Upper lobe of left lung (tissue), 6 donors: ENCODE data around the gene SPRR1A. TPM values are rescaled to one million over a fixed set of nuclear protein-coding genes. Genes with fewer than 3 reads are reported as not detected.
A peak's percentile ranks its signal among the peaks of the same experiment; 100 is the strongest.

ENCODE experiments used
- ATAC-seq, 2 donors: fragments of 200-7000 bp; cut with Tn5 transposase; one replicate each; pipeline ENCODE4 v1.9.1; 2022; ENCODE audit warnings: mild to moderate bottlenecking in 2 of 2, moderate library complexity in 2 of 2; ENCODE audit not compliant: low FRiP score in 2 of 2
- DNase-seq, 2 donors: peaks; one replicate each; pipeline ENCODE4 v3.0.0-alpha.2; 2019 to 2020
- H3K27ac ChIP-seq, 4 donors: fragments of 200-600 bp; sonication (generic); one replicate each; pipeline ENCODE4 v1.5.1; 2016 to 2019
- H3K27me3 ChIP-seq, 4 donors: fragments of 200-600 bp; sonication (generic); one replicate each; pipeline ENCODE4 v1.5.1; 2017 to 2019
- H3K36me3 ChIP-seq, 4 donors: fragments of 200-600 bp; sonication (generic); one replicate each; pipeline ENCODE4 v1.5.1; 2016 to 2019
- H3K4me1 ChIP-seq, 4 donors: fragments of 200-600 bp; sonication (generic); one replicate each; pipeline ENCODE4 v1.5.1; 2018 to 2019
- H3K4me3 ChIP-seq, 4 donors: fragments of 200-600 bp; sonication (generic); one replicate each; pipeline ENCODE4 v1.5.1; 2017 to 2019; ENCODE audit warnings: mild to moderate bottlenecking in 2 of 4, moderate library complexity in 1 of 4
- H3K9me3 ChIP-seq, 4 donors: fragments of 200-600 bp; sonication (generic); one replicate each; pipeline ENCODE4 v1.5.1; 2018 to 2019
- CTCF ChIP-seq, 6 experiments: fragments of 450-650 bp in 4 of 6; fragments of 200-600 bp in 2 of 6; sonication (generic) in 2 of 6; IDR thresholded peaks; one replicate each; pipeline ENCODE4 v1.5.1; 2016 to 2019; ENCODE audit warnings: antibody characterized with exemption in 6 of 6
- EP300 ChIP-seq, 4 donors: sonication (generic); formaldehyde crosslinking; IDR thresholded peaks; one replicate each; pipeline ENCODE4 v1.5.1; 2017; ENCODE audit warnings: antibody characterized with exemption in 4 of 4, control low read depth in 2 of 4
- POLR2A ChIP-seq, 4 donors: fragments of 450-650 bp; IDR thresholded peaks; one replicate each; pipeline ENCODE4 v1.5.1; 2016 to 2017; ENCODE audit warnings: antibody characterized with exemption in 4 of 4, mild to moderate bottlenecking in 2 of 4
- POLR2AphosphoS5 ChIP-seq, 2 donors: sonication (generic); formaldehyde crosslinking; IDR thresholded peaks; one replicate each; pipeline ENCODE4 v1.5.1; 2017; ENCODE audit warnings: antibody characterized with exemption in 2 of 2
- WGBS, 2 donors: methylation state at CpG; one replicate each; pipeline ENCODE4 v1.1.5; 2017 to 2018; 5-methylcytosine and 5-hydroxymethylcytosine counted together
- total RNA-seq, 6 donors: library from RNA; depleted of rRNA in 4 of 6; stranded (reverse); fragments of >200 nt in 4 of 6; gene quantifications; one replicate each; pipeline versions ENCODE4 v1.1.0 to v1.2.1, GENCODE V29; 2016 to 2021
- donor health status: DM: no; HTN: no; CAD: no; lungs with moderate emphysema.
- donor health status: DM: no; HTN: yes; CAD: no; lungs with severe emphysema.

Gene SPRR1A, protein sequence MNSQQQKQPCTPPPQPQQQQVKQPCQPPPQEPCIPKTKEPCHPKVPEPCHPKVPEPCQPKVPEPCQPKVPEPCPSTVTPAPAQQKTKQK
- not detected for total RNA-seq

DNA sequence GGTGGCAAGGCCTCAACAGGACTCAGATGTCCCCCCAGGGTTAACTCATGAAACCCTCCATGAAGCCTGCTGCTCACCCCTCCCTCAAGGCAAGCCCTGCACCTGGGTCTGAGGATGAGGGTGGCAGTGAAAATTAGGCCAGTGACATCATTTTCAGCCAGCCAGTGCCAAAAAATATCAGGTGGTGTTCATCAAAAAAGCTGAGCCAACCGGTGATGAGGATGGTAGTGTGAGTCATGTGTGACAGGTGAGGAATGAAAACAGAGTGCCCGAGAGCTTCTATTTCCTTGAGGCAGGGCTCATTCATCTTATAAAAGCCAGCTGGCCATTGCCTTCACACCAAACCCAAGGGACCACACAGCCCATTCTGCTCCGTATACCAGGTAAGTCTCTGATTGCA lies at the start of gene SPRR1A:
TSS of gene SPRR1A (plus strand) at position 339 of the 400 bp plus-strand sequence. CDS start 1,150 bp downstream, outside the sequence.
- Histone ChIP-seq H3K4me1 (no peaks in the 10 kb centered on the region), H3K27ac (no peak within 1 kb of the TSS), H3K4me3 (no peak within 1 kb of the TSS), H3K36me3 (no peaks in the 10 kb centered on the region), H3K27me3 (no peaks in the 10 kb centered on the region), H3K9me3 (no peaks in the 10 kb centered on the region)
- DNase-seq (no peak), ATAC-seq (no peak)
- WGBS, 2 donors, result 74 to 88% methylated on average over 3 of the region's 3 CpGs
- TF ChIP-seq EP300 (IDR thresholded peaks at IDR 0.05), result no peak
- TF ChIP-seq POLR2A (IDR thresholded peaks at IDR 0.05), result no peak
- TF ChIP-seq POLR2AphosphoS5 (IDR thresholded peaks at IDR 0.05), result no peak
- TF ChIP-seq CTCF (IDR thresholded peaks at IDR 0.05), result no peak

DNA sequence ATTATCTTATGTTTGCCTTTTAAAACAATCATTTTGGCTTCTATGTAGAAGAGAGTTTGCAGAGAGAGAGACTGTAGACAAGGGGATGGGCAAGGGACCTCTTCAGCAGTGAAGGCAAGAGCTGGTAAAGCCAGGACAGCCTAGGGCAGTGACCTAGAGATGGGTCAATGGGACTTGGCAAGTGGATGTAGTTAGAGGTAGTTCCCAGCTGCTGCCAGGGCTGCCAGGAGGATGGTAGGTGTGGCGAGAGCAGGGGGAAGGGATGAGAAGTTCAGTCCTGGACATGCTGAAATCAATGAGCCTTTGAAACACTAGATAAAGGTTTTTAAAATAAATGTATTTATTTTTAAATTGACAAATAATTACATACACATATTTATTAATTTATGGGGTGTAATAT lies 43.3 kb upstream of the SPRR1A start:
- Histone ChIP-seq H3K4me1 (no peaks in the 10 kb centered on the region), H3K4me3 (no peak overlapping the region), H3K9me3 (no peaks in the 10 kb centered on the region), H3K27ac (no peak overlapping the region), H3K36me3 (no peaks in the 10 kb centered on the region), H3K27me3 (no peaks in the 10 kb centered on the region)
- TF ChIP-seq EP300 (IDR thresholded peaks at IDR 0.05), result no peak
- TF ChIP-seq POLR2A (IDR thresholded peaks at IDR 0.05), result no peak
- TF ChIP-seq CTCF (IDR thresholded peaks at IDR 0.05), result no peak
- no peak for TF ChIP-seq POLR2AphosphoS5 (IDR thresholded peaks at IDR 0.05)
- WGBS, 2 donors, result 78 to 88% methylated on average over 1 of the region's 1 CpG
- ATAC-seq (no peak), DNase-seq (no peak)

GRCh38 chr1:152941037-152941711 lies 42.7 kb upstream of the SPRR1A start:
- H3K4me3 ChIP-seq, result no peak overlapping the region
- H3K36me3 ChIP-seq, result no peaks in the 10 kb centered on the region
- DNase-seq (no peak), ATAC-seq (peak in 1 of 2 donors; percentile 49)
- 70 to 72% methylated on average over 8 of the region's 8 CpGs for WGBS, 2 donors
- no peaks in the 10 kb centered on the region for H3K27me3 ChIP-seq
- H3K9me3 ChIP-seq, result no peaks in the 10 kb centered on the region
- TF ChIP-seq CTCF (IDR thresholded peaks at IDR 0.05) (no peak), POLR2A (IDR thresholded peaks at IDR 0.05) (no peak), POLR2AphosphoS5 (IDR thresholded peaks at IDR 0.05) (no peak), EP300 (IDR thresholded peaks at IDR 0.05) (no peak)
- no peaks in the 10 kb centered on the region for H3K4me1 ChIP-seq
- H3K27ac ChIP-seq, result no peak overlapping the region

DNA sequence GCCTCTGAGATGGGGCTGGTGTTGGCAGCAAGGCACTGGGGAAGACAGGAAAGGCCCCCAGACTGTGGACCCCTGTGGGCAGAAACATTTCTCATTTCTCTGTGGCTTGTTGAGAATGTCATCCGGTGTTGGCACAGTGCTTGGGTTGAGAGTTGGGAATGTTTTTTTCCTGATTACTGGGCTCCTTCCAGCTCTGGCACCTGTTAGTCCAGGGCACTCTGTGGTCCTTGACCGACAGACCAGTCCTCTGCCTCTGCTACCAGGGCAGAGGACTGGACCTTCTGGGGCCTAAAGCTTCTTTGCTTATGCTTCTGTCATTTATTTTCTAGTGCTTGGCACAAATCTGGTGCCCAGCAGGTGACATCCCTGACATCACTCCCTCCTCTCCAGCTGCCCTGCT lies 41.7 kb upstream of the SPRR1A start:
- Histone ChIP-seq H3K36me3 (no peaks in the 10 kb centered on the region), H3K27me3 (no peaks in the 10 kb centered on the region), H3K9me3 (no peaks in the 10 kb centered on the region), H3K4me1 (no peaks in the 10 kb centered on the region), H3K4me3 (no peak overlapping the region), H3K27ac (no peak overlapping the region)
- TF ChIP-seq POLR2A (IDR thresholded peaks at IDR 0.05) (no peak), CTCF (IDR thresholded peaks at IDR 0.05) (no peak), EP300 (IDR thresholded peaks at IDR 0.05) (no peak)
- DNase-seq (no peak), ATAC-seq (no peak)
- 68% methylated on average over 2 of the region's 2 CpGs for WGBS, 2 donors

DNA sequence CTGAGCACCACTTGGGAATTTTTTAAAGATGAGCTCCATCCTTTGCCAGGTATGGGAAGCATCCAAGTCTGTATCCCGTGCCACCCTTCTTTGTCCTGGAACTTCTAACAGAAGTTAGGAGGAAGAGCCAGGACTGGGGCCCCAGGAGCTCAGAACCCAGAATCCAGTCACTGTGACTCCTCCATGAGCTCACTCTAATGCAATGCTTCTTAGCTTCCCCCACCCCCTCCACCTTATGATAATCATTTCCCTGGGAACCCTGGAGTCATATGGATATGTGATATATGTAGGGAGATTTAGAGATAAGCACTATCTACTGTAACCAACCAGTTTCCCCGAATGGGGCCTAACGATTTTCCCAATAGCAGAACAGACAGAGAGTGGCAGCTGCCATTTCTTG lies 37.6 kb upstream of the SPRR1A start:
- H3K4me3 ChIP-seq, result no peak overlapping the region
- H3K27me3 ChIP-seq, result no peaks in the 10 kb centered on the region
- no peak for DNase-seq
- 62 to 78% methylated on average over 3 of the region's 3 CpGs for WGBS, 2 donors
- no peaks in the 10 kb centered on the region for H3K9me3 ChIP-seq
- no peak for ATAC-seq
- TF ChIP-seq POLR2A (IDR thresholded peaks at IDR 0.05) (no peak), EP300 (IDR thresholded peaks at IDR 0.05) (no peak), CTCF (IDR thresholded peaks at IDR 0.05) (no peak), POLR2AphosphoS5 (IDR thresholded peaks at IDR 0.05) (no peak)
- no peaks in the 10 kb centered on the region for H3K4me1 ChIP-seq
- H3K36me3 ChIP-seq, result no peaks in the 10 kb centered on the region
- no peak overlapping the region for H3K27ac ChIP-seq
